Neural progenitor cell (in vitro differentiated cells): ENCODE data around the gene BRSK2. TPM values are rescaled to one million over a fixed set of nuclear protein-coding genes. Genes with fewer than 3 reads are reported as not detected.

Experiments
- DNase-seq: peaks from one replicate; pipeline ENCODE4 v3.0.0-alpha.2; 2016; ENCODE audit warnings: low spot score
- H2AFZ ChIP-seq: fragments of 200-600 bp; sonication (generic); replicated peaks from 2 replicates; pipeline ENCODE4 v1.6.1; 2016; ENCODE audit warnings: antibody characterized with exemption
- H3F3A ChIP-seq: fragments of 200-600 bp; sonication (generic); 2 replicates; pipeline ENCODE4 v1.6.1; 2016; ENCODE audit warnings: antibody characterized with exemption, low read depth
- H3K27ac ChIP-seq: fragments of 200-600 bp; sonication (generic); 2 replicates; pipeline ENCODE4 v1.5.1; 2016; ENCODE audit warnings: mild to moderate bottlenecking
- H3K27me3 ChIP-seq: fragments of 200-600 bp; sonication (generic); 2 replicates; pipeline ENCODE4 v1.6.1; 2016; ENCODE audit warnings: mild to moderate bottlenecking, moderate library complexity
- H3K36me3 ChIP-seq: fragments of 200-600 bp; sonication (generic); 2 replicates; pipeline ENCODE4 v1.5.1; 2016
- H3K4me1 ChIP-seq: fragments of 200-600 bp; sonication (generic); 2 replicates; pipeline ENCODE4 v1.6.1; 2016; ENCODE audit warnings: mixed run types
- H3K4me2 ChIP-seq: fragments of 200-600 bp; sonication (generic); 2 replicates; pipeline ENCODE4 v1.6.1; 2016
- H3K4me3 ChIP-seq: fragments of 200-600 bp; sonication (generic); 2 replicates; pipeline ENCODE4 v1.5.1; 2016
- H3K79me2 ChIP-seq: fragments of 200-600 bp; sonication (generic); 2 replicates; pipeline ENCODE4 v1.6.1; 2016; ENCODE audit warnings: low read depth
- H3K9ac ChIP-seq: fragments of 200-600 bp; sonication (generic); 2 replicates; pipeline ENCODE4 v1.6.1; 2016
- H3K9me3 ChIP-seq: fragments of 200-600 bp; sonication (generic); 2 replicates; pipeline ENCODE4 v1.5.1; 2016; ENCODE audit warnings: low read depth
- H4K20me1 ChIP-seq: fragments of 200-600 bp; sonication (generic); 2 replicates; pipeline ENCODE4 v1.6.1; 2016; ENCODE audit warnings: low read depth
- H3K27ac Mint-ChIP-seq: 3 replicates; pipeline ENCODE4 v1.8.0; 2021; ENCODE audit warnings: mixed read lengths
- H3K27me3 Mint-ChIP-seq: 2 replicates; pipeline ENCODE4 v1.8.0; 2022; ENCODE audit warnings: low read depth, mild to moderate bottlenecking, inconsistent platforms, moderate library complexity, mixed read lengths; ENCODE audit not compliant: insufficient read depth
- H3K36me3 Mint-ChIP-seq: 3 replicates; pipeline ENCODE4 v1.8.0; 2021; ENCODE audit warnings: mixed read lengths
- H3K4me1 Mint-ChIP-seq: 3 replicates; pipeline ENCODE4 v1.8.0; 2021; ENCODE audit warnings: mixed read lengths
- H3K4me3 Mint-ChIP-seq: 3 replicates; pipeline ENCODE4 v1.8.0; 2021; ENCODE audit warnings: mild to moderate bottlenecking, moderate library complexity, mixed read lengths
- H3K9me3 Mint-ChIP-seq: 3 replicates; pipeline ENCODE4 v1.8.0; 2020; ENCODE audit warnings: mixed read lengths
- EZH2 ChIP-seq: fragments of 200-600 bp; sonication (generic); IDR thresholded peaks from 2 replicates; pipeline ENCODE4 v1.6.1; 2017; ENCODE audit warnings: antibody characterized with exemption, mild to moderate bottlenecking, moderate library complexity
- EZH2phosphoT487 ChIP-seq: fragments of 200-600 bp; sonication (generic); IDR thresholded peaks from 2 replicates; pipeline ENCODE4 v1.6.1; 2017; ENCODE audit warnings: antibody characterized with exemption
- total RNA-seq: library from RNA; depleted of rRNA; stranded (reverse); fragments of >200 nt; gene quantifications from 2 replicates; pipeline ENCODE4 v1.2.3, GENCODE V29; 2015; ENCODE audit warnings: low replicate concordance
- TF ChIP-seq, protein P1 (sequence below): fragments of 200-600 bp; sonication (generic); IDR thresholded peaks from 2 replicates; pipeline ENCODE4 v1.5.1; 2017; ENCODE audit warnings: antibody characterized with exemption, mild to moderate bottlenecking

The BRSK2 gene
- total RNA-seq, 1 donor from 2014 or later = 8.2 TPM

DNA sequence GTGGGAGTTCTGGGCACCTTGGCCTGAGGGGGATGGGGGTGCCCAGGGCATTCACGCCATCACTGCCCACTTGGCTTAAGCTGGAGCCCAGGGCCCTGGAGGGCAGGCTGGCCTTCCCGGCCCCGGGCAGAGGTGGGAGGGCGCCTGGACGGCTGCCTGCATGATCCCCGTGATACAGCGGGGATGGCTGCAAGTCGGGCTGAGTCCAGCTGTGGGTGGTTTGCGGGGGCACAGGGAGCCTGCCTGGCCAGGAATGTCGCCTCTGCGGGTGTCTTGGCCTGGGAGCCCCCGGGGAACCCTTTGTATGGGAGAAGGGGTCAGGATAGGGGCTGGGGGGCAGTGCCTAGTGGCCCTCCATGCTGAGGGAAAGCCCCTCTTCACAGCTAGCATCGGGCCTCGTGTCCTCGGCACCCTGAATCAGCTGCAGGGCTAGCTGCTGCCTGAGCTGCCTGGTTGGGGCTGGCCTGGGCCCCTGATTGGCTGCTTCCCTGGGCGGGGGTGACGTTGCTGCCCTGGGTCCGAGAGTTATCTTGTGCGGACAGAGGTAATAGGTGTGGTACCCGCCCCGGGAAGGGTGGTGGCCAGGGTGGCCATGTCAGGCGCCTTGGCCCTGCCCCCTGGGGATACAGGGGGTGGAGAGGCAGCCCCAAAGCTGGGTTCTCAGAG, 8.3 kb downstream of the BRSK2 start:
- no peaks in the 10 kb centered on the region for H3F3A ChIP-seq
- H3K36me3 ChIP-seq = no peaks in the 10 kb centered on the region
- H3K4me2 ChIP-seq = no peak overlapping the region
- no peak overlapping the region for H3K27ac ChIP-seq
- no peaks in the 10 kb centered on the region for H3K4me1 ChIP-seq
- no peak overlapping the region for H2AFZ ChIP-seq
- no peak for DNase-seq
- no peak overlapping the region for H3K4me3 ChIP-seq
- peaks cover 4% of the 10 kb centered on the region for H3K36me3 Mint-ChIP-seq
- H3K9me3 ChIP-seq = no peaks in the 10 kb centered on the region
- TF ChIP-seq, protein P1, sequence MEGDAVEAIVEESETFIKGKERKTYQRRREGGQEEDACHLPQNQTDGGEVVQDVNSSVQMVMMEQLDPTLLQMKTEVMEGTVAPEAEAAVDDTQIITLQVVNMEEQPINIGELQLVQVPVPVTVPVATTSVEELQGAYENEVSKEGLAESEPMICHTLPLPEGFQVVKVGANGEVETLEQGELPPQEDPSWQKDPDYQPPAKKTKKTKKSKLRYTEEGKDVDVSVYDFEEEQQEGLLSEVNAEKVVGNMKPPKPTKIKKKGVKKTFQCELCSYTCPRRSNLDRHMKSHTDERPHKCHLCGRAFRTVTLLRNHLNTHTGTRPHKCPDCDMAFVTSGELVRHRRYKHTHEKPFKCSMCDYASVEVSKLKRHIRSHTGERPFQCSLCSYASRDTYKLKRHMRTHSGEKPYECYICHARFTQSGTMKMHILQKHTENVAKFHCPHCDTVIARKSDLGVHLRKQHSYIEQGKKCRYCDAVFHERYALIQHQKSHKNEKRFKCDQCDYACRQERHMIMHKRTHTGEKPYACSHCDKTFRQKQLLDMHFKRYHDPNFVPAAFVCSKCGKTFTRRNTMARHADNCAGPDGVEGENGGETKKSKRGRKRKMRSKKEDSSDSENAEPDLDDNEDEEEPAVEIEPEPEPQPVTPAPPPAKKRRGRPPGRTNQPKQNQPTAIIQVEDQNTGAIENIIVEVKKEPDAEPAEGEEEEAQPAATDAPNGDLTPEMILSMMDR = no peak
- TF ChIP-seq EZH2 (no peak), EZH2phosphoT487 (no peak)
- no peak overlapping the region for H3K4me3 Mint-ChIP-seq
- H3K27me3 ChIP-seq = no peaks in the 10 kb centered on the region
- H3K79me2 ChIP-seq = peaks cover 9% of the 10 kb centered on the region
- H3K9ac ChIP-seq = no peak overlapping the region
- no peak overlapping the region for H3K27ac Mint-ChIP-seq
- peaks cover 4% of the 10 kb centered on the region for H3K9me3 Mint-ChIP-seq
- H3K4me1 Mint-ChIP-seq = peaks cover 12% of the 10 kb centered on the region
- peaks cover 5% of the 10 kb centered on the region for H3K27me3 Mint-ChIP-seq
- peaks cover 65% of the 10 kb centered on the region for H4K20me1 ChIP-seq

DNA sequence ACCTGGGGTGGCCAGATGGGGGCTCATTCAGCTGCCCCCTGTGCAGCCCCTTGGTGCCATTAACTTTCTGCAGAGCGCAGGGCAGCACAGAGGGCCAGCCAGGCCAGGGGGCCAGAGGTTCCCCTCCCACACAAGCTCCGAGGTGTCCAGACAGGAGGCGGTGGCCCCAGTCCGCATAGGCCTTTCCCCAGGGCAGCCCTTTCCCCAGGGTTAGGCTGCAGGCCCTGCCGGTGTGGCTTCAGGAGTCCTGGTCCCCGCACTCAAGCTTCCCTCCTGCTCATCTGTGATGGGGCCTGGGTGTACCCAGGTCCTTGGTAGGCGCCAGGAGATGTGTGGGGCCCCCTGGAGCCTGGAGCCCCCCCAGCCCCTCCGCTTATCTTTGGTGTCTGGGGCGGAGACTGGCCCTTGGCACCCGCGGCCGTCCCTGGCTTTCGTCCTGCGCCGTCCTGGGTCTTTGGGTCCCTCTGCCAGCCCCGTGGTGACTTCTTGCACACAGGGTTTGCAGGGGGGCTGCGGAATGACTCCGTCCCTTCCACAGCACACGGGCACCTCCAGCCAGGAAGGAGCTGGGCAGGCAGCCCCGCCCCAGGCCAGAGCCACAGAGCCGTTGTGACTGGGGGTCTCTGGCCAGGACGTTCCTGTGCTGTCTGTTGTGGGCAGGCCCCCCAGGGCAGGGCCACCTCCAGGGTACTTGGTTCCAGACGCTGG, 8.9 kb downstream of the BRSK2 start:
- no peaks in the 10 kb centered on the region for H3K9me3 Mint-ChIP-seq
- Histone ChIP-seq H3K27ac (no peak overlapping the region), H3K79me2 (peaks cover 2% of the 10 kb centered on the region), H3F3A (no peaks in the 10 kb centered on the region), H4K20me1 (peaks cover 72% of the 10 kb centered on the region), H3K36me3 (no peaks in the 10 kb centered on the region), H3K4me2 (no peak overlapping the region), H3K9me3 (no peaks in the 10 kb centered on the region), H3K4me3 (no peak overlapping the region), H3K27me3 (no peaks in the 10 kb centered on the region), H3K9ac (no peak overlapping the region), H2AFZ (no peak overlapping the region), H3K4me1 (no peaks in the 10 kb centered on the region)
- no peaks in the 10 kb centered on the region for H3K36me3 Mint-ChIP-seq
- DNase-seq = no peak
- TF ChIP-seq EZH2phosphoT487 (no peak), EZH2 (no peak)
- TF ChIP-seq, protein P1 = no peak
- H3K4me1 Mint-ChIP-seq = peaks cover 12% of the 10 kb centered on the region
- H3K27me3 Mint-ChIP-seq = peaks cover 2% of the 10 kb centered on the region
- no peak overlapping the region for H3K27ac Mint-ChIP-seq
- H3K4me3 Mint-ChIP-seq = no peak overlapping the region

DNA sequence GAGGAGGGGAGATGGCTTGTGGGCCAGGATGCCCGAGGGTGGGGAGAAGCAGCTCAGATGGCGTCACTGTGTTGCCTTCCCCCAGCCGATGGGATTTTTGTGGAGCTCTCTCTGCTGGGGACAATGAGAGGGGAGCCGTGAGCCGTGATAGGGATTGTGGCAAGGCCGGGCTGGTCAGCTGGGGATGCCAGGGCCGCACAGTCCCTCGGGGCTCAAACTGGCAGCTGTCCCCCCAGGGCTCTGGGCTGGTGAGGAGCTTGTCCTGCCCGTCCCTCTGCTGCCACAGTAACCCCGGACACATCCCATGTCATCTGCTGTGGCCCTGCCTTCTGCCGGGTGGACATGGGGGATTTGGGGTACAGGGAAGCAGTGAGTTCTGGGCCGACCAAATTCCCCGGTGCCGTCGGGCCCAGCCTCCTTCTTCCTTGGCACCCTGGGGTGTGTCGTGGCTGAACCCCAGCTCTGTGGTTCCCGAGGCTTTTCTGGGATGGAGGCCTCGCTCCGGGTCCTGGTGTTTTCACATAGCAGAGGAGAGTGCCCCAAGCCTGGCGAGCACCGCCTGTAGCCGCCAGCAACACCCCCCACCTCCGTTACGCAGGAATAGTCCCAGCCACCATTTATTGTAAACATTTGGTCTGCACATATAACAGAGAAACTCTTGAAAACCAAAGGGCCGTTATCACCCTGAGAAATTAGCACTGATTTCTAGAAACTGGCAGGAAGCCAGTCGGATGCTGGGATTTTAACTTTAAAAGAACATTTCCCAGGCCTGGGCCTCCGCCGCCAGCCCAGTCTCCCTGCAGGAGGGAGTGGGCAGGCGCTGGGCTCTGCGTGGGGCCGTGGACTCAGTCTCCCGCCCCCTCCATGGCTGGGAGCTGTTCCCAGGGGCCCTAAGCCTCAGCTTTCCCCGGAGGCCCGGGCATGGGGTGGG, 9.9 kb downstream of the BRSK2 start:
- Mint-ChIP-seq H3K4me3 (no peak overlapping the region), H3K36me3 (no peaks in the 10 kb centered on the region), H3K4me1 (peaks cover 12% of the 10 kb centered on the region), H3K27ac (peak overlapping the region; percentile 53), H3K27me3 (peaks cover 2% of the 10 kb centered on the region), H3K9me3 (no peaks in the 10 kb centered on the region)
- Histone ChIP-seq H3K79me2 (no peaks in the 10 kb centered on the region), H4K20me1 (peaks cover 81% of the 10 kb centered on the region), H3K27me3 (no peaks in the 10 kb centered on the region), H3K9me3 (no peaks in the 10 kb centered on the region), H2AFZ (no peak overlapping the region), H3F3A (no peaks in the 10 kb centered on the region), H3K4me3 (no peak overlapping the region), H3K9ac (no peak overlapping the region), H3K4me1 (no peaks in the 10 kb centered on the region), H3K36me3 (no peaks in the 10 kb centered on the region), H3K27ac (no peak overlapping the region), H3K4me2 (no peak overlapping the region)
- no peak for DNase-seq
- TF ChIP-seq, protein P1 = no peak
- TF ChIP-seq EZH2phosphoT487 = no peak
- no peak for TF ChIP-seq EZH2
